AG10803 (cell line): ENCODE results near the gene CRTC1.
A peak's percentile ranks its signal among the peaks of the same experiment; 100 is the strongest.

ENCODE experiments used
- DNase-seq: peaks from one replicate; pipeline ENCODE4 v3.0.0; 2010; ENCODE audit warnings: low read depth
- H3K4me3 ChIP-seq: 2 replicates; pipeline ENCODE4 v1.5.1; 2011; ENCODE audit warnings: mild to moderate bottlenecking, low read length, control low read depth
- TF ChIP-seq, protein P1 (sequence below): conservative IDR thresholded peaks from 2 replicates; pipeline ENCODE4 v1.5.1; 2011; ENCODE audit warnings: mild to moderate bottlenecking, low read length, control low read depth, inconsistent platforms

The CRTC1 gene

DNA sequence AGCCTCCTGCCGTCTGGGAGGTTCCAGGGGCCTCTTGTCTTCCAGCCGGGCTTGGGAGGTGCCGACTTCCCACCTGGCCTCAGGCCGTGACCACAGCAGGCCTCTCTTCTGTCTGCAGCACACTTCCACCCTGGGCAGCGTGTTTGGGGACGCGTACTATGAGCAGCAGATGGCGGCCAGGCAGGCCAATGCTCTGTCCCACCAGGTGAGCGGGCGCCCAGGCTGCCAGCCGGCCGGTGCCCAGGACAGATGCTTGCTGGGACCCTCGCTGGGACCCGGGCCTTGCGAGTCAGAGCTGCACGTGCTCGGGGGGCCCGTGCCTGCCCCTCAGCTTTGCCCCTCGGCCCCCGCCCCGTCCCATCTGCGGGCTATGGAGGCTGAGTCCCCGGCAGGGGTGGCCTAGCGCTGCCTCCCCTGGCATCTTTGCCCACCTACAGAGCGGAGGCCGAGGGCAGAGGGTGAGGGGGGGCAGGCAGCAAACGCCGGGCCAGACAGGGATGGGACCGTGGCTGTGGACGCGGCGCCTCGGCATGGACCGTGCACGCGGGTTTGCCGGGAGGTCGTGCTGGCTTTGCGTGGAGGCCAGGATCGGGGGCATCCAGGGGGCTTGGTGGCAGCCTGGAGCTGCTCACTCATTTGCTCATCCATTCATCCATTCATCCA lies 91.4 kb downstream of the CRTC1 start:
- TF ChIP-seq, protein P1, sequence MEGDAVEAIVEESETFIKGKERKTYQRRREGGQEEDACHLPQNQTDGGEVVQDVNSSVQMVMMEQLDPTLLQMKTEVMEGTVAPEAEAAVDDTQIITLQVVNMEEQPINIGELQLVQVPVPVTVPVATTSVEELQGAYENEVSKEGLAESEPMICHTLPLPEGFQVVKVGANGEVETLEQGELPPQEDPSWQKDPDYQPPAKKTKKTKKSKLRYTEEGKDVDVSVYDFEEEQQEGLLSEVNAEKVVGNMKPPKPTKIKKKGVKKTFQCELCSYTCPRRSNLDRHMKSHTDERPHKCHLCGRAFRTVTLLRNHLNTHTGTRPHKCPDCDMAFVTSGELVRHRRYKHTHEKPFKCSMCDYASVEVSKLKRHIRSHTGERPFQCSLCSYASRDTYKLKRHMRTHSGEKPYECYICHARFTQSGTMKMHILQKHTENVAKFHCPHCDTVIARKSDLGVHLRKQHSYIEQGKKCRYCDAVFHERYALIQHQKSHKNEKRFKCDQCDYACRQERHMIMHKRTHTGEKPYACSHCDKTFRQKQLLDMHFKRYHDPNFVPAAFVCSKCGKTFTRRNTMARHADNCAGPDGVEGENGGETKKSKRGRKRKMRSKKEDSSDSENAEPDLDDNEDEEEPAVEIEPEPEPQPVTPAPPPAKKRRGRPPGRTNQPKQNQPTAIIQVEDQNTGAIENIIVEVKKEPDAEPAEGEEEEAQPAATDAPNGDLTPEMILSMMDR = no peak
- DNase-seq = no peak
- no peak overlapping the region for H3K4me3 ChIP-seq

DNA sequence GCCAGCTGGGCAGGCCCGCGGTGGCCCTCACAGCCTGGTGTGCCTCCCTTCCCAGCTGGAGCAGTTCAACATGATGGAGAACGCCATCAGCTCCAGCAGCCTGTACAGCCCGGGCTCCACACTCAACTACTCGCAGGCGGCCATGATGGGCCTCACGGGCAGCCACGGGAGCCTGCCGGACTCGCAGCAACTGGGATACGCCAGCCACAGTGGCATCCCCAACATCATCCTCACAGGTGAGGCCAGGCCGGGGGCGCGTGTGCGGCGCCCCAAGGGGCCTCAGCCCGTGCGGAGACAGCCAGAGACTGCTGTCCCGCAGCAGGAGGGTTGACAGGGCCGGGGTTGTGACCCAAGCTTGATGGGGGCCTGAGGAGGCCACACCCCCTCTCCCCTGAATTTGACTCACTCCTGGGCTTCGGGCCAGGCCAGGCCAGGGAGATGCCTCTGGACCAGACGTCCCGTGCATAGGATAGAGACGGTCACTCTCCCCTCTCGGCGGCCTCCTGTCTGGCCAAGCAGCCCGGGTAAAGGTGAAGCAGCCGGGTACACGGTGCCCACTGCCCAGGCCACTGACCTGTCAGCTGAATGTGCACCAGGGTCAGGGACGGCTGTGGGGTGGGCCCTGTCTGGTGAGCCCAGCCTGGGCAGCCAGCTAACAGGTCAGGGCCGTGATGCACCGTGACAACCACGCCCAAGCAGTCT lies 92.3 kb downstream of the CRTC1 start:
- peak; percentile 44 for DNase-seq
- TF ChIP-seq, protein P1 = no peak

GRCh38 chr19:18776288-18776594 lies 92.8 kb downstream of the CRTC1 start:
- TF ChIP-seq, protein P1 = peak; percentile 47
- H3K4me3 ChIP-seq = no peak overlapping the region
- peak; percentile 51 for DNase-seq

More for the DNA sequence above, 92.3 kb downstream of the CRTC1 start:
- H3K4me3 ChIP-seq = no peak overlapping the region

GRCh38 chr19:18776736-18777135 lies 93.3 kb downstream of the CRTC1 start:
- peak; percentile 46 for DNase-seq
- TF ChIP-seq, protein P1 = no peak

GRCh38 chr19:18777301-18778075 lies 94.0 kb downstream of the CRTC1 start:
- TF ChIP-seq, protein P1 = no peak
- H3K4me3 ChIP-seq = no peak overlapping the region
- no peak for DNase-seq

More at GRCh38 chr19:18776736-18777135, 93.3 kb downstream of the CRTC1 start:
- H3K4me3 ChIP-seq = no peak overlapping the region

GRCh38 chr19:18778076-18778389 lies 94.6 kb downstream of the CRTC1 start:
- TF ChIP-seq, protein P1 = no peak
- no peak for DNase-seq
- no peak overlapping the region for H3K4me3 ChIP-seq
